ENCODE data around the gene ANKRD36.
"Not testable (repeated sequence)": the region's sequence is repeated elsewhere in the genome, so short reads cannot be mapped to it uniquely, and the experiment has no call there.

ANKRD36 gene

GRCh38 chr2:97113882-97114255 is 916 bp downstream of the ANKRD36 start:
- not testable (repeated sequence) for DNase-seq (ENCODE audit: low read depth)

GRCh38 chr2:97129090-97129489 is 16.1 kb downstream of the ANKRD36 start:
- not testable (repeated sequence) for DNase-seq (ENCODE audit: low read depth)

GRCh38 chr2:97144016-97144415 is 31.1 kb downstream of the ANKRD36 start:
- not testable (repeated sequence) for DNase-seq (ENCODE audit: low read depth)

- not testable (repeated sequence) for DNase-seq (ENCODE audit: low read depth)
Measured at GRCh38 chr2:97166548-97166947, 53.6 kb downstream of the ANKRD36 start.

- not testable (repeated sequence) for DNase-seq (ENCODE audit: low read depth)
Measured at GRCh38 chr2:97167938-97168337, 55.0 kb downstream of the ANKRD36 start.

- not testable (repeated sequence) for DNase-seq (ENCODE audit: low read depth)
Measured at GRCh38 chr2:97168583-97168982, 55.6 kb downstream of the ANKRD36 start.

GRCh38 chr2:97180391-97180790 is 67.4 kb downstream of the ANKRD36 start:
- not testable (repeated sequence) for DNase-seq (ENCODE audit: low read depth)

GRCh38 chr2:97195349-97195748 is 82.4 kb downstream of the ANKRD36 start:
- not testable (repeated sequence) for DNase-seq (ENCODE audit: low read depth)

- DNase-seq (ENCODE audit: low read depth): not testable (repeated sequence)
Measured at GRCh38 chr2:97197251-97197650, 84.3 kb downstream of the ANKRD36 start.

GRCh38 chr2:97200887-97201286 is 87.9 kb downstream of the ANKRD36 start:
- not testable (repeated sequence) for DNase-seq (ENCODE audit: low read depth)

GRCh38 chr2:97202643-97203250 is 89.8 kb downstream of the ANKRD36 start:
- DNase-seq (ENCODE audit: low read depth): not testable (repeated sequence)

- DNase-seq (ENCODE audit: low read depth): no peak
Measured at GRCh38 chr2:97210325-97210724, 97.4 kb downstream of the ANKRD36 start.

- not testable (repeated sequence) for DNase-seq (ENCODE audit: low read depth)
Measured at GRCh38 chr2:97215025-97215424, 102.1 kb downstream of the ANKRD36 start.

- DNase-seq (ENCODE audit: low read depth): not testable (repeated sequence)
Measured at GRCh38 chr2:97230848-97231585, 118.1 kb downstream of the ANKRD36 start.

- not testable (repeated sequence) for DNase-seq (ENCODE audit: low read depth)
Measured at GRCh38 chr2:97232981-97233380, 120.0 kb downstream of the ANKRD36 start.

- DNase-seq (ENCODE audit: low read depth): not testable (repeated sequence)
Measured at GRCh38 chr2:97233660-97234295, 120.8 kb downstream of the ANKRD36 start.

- not testable (repeated sequence) for DNase-seq (ENCODE audit: low read depth)
Measured at GRCh38 chr2:97261192-97261591, 148.2 kb downstream of the ANKRD36 start.

- DNase-seq (ENCODE audit: low read depth): not testable (repeated sequence)
Measured at GRCh38 chr2:97266449-97266848, 153.5 kb downstream of the ANKRD36 start.

GRCh38 chr2:97267411-97268074 is 154.6 kb downstream of the ANKRD36 start:
- DNase-seq (ENCODE audit: low read depth): no peak

GRCh38 chr2:97268075-97268591 is 155.2 kb downstream of the ANKRD36 start:
- not testable (repeated sequence) for DNase-seq (ENCODE audit: low read depth)

- not testable (repeated sequence) for DNase-seq (ENCODE audit: low read depth)
Measured at GRCh38 chr2:97276232-97276798, 163.4 kb downstream of the ANKRD36 start.

GRCh38 chr2:97285187-97285586 is 172.2 kb downstream of the ANKRD36 start:
- DNase-seq (ENCODE audit: low read depth): not testable (repeated sequence)
